ENCODE measurements around the gene DMBT1. TPM values are rescaled to one million over a fixed set of nuclear protein-coding genes. Genes with fewer than 3 reads are reported as not detected.

The DMBT1 gene
- total and polyA plus RNA-seq, 12 donors = under 0.01 to 0.32 (median 0.15) TPM; not detected in 7

DNA sequence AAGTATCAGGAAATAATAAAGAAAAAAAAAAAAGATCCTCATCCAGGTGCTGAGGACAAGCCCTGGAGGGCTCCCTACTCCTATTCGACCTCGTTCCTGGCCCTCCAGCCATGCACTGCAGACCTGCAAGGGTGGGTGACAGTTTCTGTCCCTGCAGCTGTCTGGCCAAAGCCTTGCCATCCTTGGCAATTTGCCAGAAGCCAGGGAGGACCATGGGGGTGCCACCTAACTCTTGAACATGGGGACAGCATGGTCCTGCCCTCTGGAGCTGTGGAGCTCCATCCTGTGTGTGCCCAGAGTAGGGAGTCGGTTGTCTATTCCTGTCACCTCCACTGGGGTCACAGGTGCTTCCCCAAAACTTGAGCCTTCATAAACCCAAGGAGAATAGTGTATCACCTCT is 27.8 kb downstream of the DMBT1 start:
- WGBS, 4 donors = 60 to 85% (median 82%) methylated on average over 2 to 3 of the region's 3 CpGs
- Histone ChIP-seq H3K4me1 (replicated peaks in 1 of 2) (no peaks in the 10 kb centered on the region), H3K27me3 (no peaks in the 10 kb centered on the region), H3K9me3 (replicated peaks in 1 of 3) (no peaks in the 10 kb centered on the region), H3K27ac (no peak overlapping the region), H3K4me3 (no peak overlapping the region), H3K36me3 (replicated peaks in 1 of 2) (no peaks in the 10 kb centered on the region)
- intact Hi-C loops (cut with DNase I) = no loop called here
- TF ChIP-seq POLR2A (IDR thresholded peaks at IDR 0.05) = no peak
- TF ChIP-seq, protein P1, sequence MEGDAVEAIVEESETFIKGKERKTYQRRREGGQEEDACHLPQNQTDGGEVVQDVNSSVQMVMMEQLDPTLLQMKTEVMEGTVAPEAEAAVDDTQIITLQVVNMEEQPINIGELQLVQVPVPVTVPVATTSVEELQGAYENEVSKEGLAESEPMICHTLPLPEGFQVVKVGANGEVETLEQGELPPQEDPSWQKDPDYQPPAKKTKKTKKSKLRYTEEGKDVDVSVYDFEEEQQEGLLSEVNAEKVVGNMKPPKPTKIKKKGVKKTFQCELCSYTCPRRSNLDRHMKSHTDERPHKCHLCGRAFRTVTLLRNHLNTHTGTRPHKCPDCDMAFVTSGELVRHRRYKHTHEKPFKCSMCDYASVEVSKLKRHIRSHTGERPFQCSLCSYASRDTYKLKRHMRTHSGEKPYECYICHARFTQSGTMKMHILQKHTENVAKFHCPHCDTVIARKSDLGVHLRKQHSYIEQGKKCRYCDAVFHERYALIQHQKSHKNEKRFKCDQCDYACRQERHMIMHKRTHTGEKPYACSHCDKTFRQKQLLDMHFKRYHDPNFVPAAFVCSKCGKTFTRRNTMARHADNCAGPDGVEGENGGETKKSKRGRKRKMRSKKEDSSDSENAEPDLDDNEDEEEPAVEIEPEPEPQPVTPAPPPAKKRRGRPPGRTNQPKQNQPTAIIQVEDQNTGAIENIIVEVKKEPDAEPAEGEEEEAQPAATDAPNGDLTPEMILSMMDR (IDR thresholded peaks at IDR 0.05) = no peak
- no peak for DNase-seq

DNA sequence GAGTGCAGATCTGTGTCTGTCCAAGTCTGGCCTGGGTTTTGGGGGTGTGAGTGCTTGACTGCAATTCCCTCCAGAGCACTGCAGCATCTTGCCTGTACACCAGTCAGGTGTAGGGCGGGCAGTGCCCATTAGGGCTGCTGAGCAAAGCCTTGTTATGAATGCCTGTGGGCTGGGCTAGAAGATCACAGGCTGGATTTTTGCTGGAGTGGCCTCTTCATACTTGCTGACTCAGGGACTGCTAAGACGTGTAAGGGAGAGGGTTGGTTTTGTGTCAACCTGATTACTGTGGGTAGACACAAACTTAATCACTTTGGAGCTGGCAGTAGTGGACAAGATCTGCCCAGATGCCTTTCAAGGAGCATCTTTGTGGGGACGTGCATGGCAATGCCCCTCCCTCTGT is 29.6 kb downstream of the DMBT1 start:
- 65 to 95% (median 75%) methylated on average over 3 of the region's 3 CpGs for WGBS, 4 donors
- Histone ChIP-seq H3K4me1 (replicated peaks in 1 of 2) (no peaks in the 10 kb centered on the region), H3K27ac (no peak overlapping the region), H3K4me3 (no peak overlapping the region), H3K36me3 (replicated peaks in 1 of 2) (no peaks in the 10 kb centered on the region), H3K27me3 (no peaks in the 10 kb centered on the region), H3K9me3 (replicated peaks in 1 of 3) (no peaks in the 10 kb centered on the region)
- intact Hi-C loops (cut with DNase I) = no loop called here
- TF ChIP-seq, protein P1 (IDR thresholded peaks at IDR 0.05) = no peak
- no peak for TF ChIP-seq POLR2A (IDR thresholded peaks at IDR 0.05)
- DNase-seq = no peak

DNA sequence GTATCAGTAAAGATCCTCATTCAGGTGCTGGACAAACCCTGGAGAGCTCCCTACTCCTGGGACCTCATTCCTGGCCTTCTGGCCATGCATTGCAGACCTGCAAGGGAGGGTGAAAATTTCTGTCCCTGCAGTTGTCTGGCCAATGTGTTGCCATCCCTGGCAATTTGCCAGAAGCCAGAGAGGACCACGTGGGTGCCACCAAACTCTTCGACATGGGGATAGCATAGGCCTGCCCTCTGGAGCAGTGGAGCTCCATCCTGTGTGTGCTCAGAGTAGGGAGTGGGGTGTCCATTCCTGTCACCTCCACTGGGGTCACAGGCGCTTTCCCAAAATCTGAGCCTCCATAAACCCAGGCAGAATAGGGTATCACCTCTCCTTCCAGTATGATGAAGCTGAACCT is 31.2 kb downstream of the DMBT1 start:
- intact Hi-C loops (cut with DNase I) = no loop called here
- Histone ChIP-seq H3K4me1 (replicated peaks in 1 of 2) (no peaks in the 10 kb centered on the region), H3K27me3 (no peaks in the 10 kb centered on the region), H3K4me3 (no peak overlapping the region), H3K27ac (no peak overlapping the region), H3K9me3 (replicated peaks in 1 of 3) (no peaks in the 10 kb centered on the region), H3K36me3 (replicated peaks in 1 of 2) (no peaks in the 10 kb centered on the region)
- no peak for TF ChIP-seq POLR2A (IDR thresholded peaks at IDR 0.05)
- TF ChIP-seq, protein P1 (IDR thresholded peaks at IDR 0.05) = no peak
- DNase-seq = no peak
- 71 to 85% (median 73%) methylated on average over 3 of the region's 3 CpGs; no CpG with 5 or more reads in 1 of the 4 donors for WGBS, 4 donors

DNA sequence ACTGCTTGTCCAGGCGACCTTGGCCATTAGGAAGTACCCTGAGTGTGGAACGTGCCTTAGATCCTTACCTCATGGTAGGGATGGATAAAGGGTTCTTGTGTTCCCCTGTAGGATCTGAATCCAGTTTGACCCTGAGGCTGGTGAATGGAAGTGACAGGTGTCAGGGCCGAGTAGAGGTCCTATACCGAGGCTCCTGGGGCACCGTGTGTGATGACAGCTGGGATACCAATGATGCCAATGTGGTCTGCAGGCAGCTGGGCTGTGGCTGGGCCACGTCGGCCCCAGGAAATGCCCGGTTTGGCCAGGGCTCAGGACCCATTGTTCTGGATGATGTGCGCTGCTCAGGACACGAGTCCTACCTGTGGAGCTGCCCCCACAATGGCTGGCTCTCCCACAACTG is 31.6 kb downstream of the DMBT1 start:
- intact Hi-C loops (cut with DNase I) = no loop called here
- DNase-seq = no peak
- no peak overlapping the region for H3K4me3 ChIP-seq
- WGBS, 4 donors = 82 to 88% (median 83%) methylated on average over 3 to 10 of the region's 10 CpGs
- H3K4me1 ChIP-seq (replicated peaks in 1 of 2) = no peaks in the 10 kb centered on the region
- H3K36me3 ChIP-seq (replicated peaks in 1 of 2) = no peaks in the 10 kb centered on the region
- H3K9me3 ChIP-seq (replicated peaks in 1 of 3) = no peaks in the 10 kb centered on the region
- TF ChIP-seq, protein P1 (IDR thresholded peaks at IDR 0.05) = no peak
- no peaks in the 10 kb centered on the region for H3K27me3 ChIP-seq
- H3K27ac ChIP-seq = no peak overlapping the region
